Tibial nerve (tissue), 4 donors: Measurements from ENCODE around the gene AKT2. TPM values are rescaled to one million over a fixed set of nuclear protein-coding genes. Genes with fewer than 3 reads are reported as not detected.
A peak's percentile ranks its signal among the peaks of the same experiment; 100 is the strongest.

ENCODE experiments used
- DNase-seq, 2 donors: peaks; one replicate each; pipeline ENCODE4 v3.0.0-alpha.2; 2019; ENCODE audit warnings: low spot score in 2 of 2
- H3K27ac ChIP-seq, 4 donors: fragments of 200-600 bp; sonication (generic) in 3 of 4; one replicate each; pipeline ENCODE4 v1.5.1; 2017 to 2019; ENCODE audit warnings: mild to moderate bottlenecking in 1 of 4
- H3K27me3 ChIP-seq, 2 donors: fragments of 200-600 bp; sonication (generic) in 1 of 2; one replicate each; pipeline versions ENCODE4 v1.5.1 to v1.6.0; 2017 to 2019
- H3K36me3 ChIP-seq, 3 donors: fragments of 200-600 bp; sonication (generic); one replicate each; pipeline ENCODE4 v1.5.1; 2018 to 2019
- H3K4me1 ChIP-seq, 4 donors: fragments of 200-600 bp; sonication (generic) in 3 of 4; one replicate each; pipeline ENCODE4 v1.5.1; 2017 to 2019
- H3K4me3 ChIP-seq, 4 donors: fragments of 200-600 bp; sonication (generic) in 3 of 4; one replicate each; pipeline ENCODE4 v1.5.1; 2017 to 2019; ENCODE audit warnings: mild to moderate bottlenecking in 1 of 4, moderate library complexity in 1 of 4
- H3K9me3 ChIP-seq, 4 donors: fragments of 200-600 bp; sonication (generic) in 3 of 4; one replicate each; pipeline ENCODE4 v1.5.1; 2017 to 2019
- CTCF ChIP-seq, 5 experiments: fragments of 200-600 bp in 3 of 5; fragments of 450-650 bp in 2 of 5; sonication (generic) in 3 of 5; IDR thresholded peaks; one replicate each; pipeline ENCODE4 v1.5.1; 2016 to 2019; ENCODE audit warnings: antibody characterized with exemption in 5 of 5, mild to moderate bottlenecking in 3 of 5, moderate library complexity in 2 of 5
- EP300 ChIP-seq, 2 donors: sonication (generic); formaldehyde crosslinking; IDR thresholded peaks; one replicate each; pipeline ENCODE4 v1.6.1; 2017; ENCODE audit warnings: antibody characterized with exemption in 2 of 2, mild to moderate bottlenecking in 1 of 2
- POLR2A ChIP-seq, 2 donors: fragments of 450-650 bp; IDR thresholded peaks; one replicate each; pipeline ENCODE4 v1.6.1; 2017; ENCODE audit warnings: antibody characterized with exemption in 2 of 2, mild to moderate bottlenecking in 2 of 2, moderate library complexity in 2 of 2
- WGBS, 2 donors: methylation state at CpG; one replicate each; pipeline ENCODE4 v1.1.5; 2018; 5-methylcytosine and 5-hydroxymethylcytosine counted together
- total RNA-seq, 4 donors: library from RNA; depleted of rRNA; stranded (reverse); fragments of >200 nt; gene quantifications; one replicate each; pipeline ENCODE4 v1.1.0, GENCODE V29; 2016

AKT2 gene
- total RNA-seq, 4 donors from 2014 or later = 93.3 to 161 (median 121) TPM

DNA sequence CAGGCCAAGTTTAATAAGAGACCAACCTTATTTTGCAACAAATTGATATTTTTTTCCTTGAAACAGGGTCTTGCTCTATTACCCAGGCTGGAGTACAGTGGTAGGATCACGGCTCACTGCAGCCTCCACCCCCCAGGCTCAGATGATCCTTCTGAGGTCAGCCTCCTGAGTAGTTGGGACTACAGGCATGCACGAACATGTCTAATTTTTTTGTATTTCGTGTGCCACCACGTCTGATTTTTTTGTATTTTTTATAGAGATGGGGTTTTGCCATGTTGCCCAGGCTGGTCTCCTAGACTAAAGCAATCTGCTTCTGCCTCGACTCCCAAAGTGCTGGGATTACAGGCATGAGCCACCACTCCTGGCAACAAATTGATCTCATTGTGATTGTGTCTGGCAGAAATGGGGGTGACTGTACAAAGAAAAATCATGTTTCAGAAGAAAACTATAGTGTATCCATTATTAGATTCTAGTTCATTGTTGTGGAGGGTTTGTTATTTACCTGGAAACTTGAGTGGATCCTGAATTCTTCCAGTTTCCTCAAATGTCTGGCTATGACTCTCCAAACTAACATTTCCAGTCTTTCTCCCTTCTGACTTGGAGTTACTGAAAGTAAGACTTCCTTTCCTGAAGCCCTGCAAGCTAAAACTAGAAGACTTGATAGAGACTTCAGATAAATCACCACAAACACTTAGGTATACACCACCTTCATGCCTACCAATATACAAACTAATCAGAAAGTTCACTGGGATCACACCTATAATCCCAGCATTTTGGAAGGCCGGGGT lies 17.3 kb upstream of the AKT2 start:
- DNase-seq = no peak
- WGBS, 2 donors = 87% methylated on average over 6 of the region's 6 CpGs
- Histone ChIP-seq H3K9me3 (no peaks in the 10 kb centered on the region), H3K27ac (no peak overlapping the region), H3K27me3 (no peaks in the 10 kb centered on the region), H3K4me3 (no peak overlapping the region), H3K36me3 (no peaks in the 10 kb centered on the region), H3K4me1 (no peaks in the 10 kb centered on the region)
- TF ChIP-seq CTCF (IDR thresholded peaks at IDR 0.05) (no peak), POLR2A (IDR thresholded peaks at IDR 0.05) (no peak), EP300 (IDR thresholded peaks at IDR 0.05) (no peak)

DNA sequence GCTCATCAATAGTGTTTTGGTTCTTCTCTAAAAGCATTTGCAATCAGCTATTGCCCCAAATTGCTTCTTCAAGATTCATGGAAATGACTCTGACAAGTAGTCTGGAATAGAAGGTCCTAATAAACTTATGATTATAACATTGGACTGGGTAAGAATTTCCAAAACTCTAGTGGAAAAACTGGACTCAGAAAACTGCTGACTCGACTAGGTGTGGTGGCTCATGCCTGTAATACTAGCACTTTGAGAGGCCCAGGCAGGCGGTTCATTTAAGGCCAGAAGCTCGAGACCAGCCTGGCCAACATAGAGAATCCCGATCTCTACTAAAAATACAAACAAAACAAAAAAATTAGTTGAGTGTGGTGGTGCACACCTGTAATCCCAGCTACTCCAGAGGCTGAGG lies 15.5 kb upstream of the AKT2 start:
- Histone ChIP-seq H3K9me3 (no peaks in the 10 kb centered on the region), H3K4me3 (no peak overlapping the region), H3K27ac (no peak overlapping the region), H3K27me3 (no peaks in the 10 kb centered on the region), H3K36me3 (no peaks in the 10 kb centered on the region), H3K4me1 (no peaks in the 10 kb centered on the region)
- no peak for TF ChIP-seq POLR2A (IDR thresholded peaks at IDR 0.05)
- TF ChIP-seq EP300 (IDR thresholded peaks at IDR 0.05) = no peak
- TF ChIP-seq CTCF (IDR thresholded peaks at IDR 0.05) = no peak
- WGBS, 2 donors = 89 to 93% methylated on average over 4 of the region's 4 CpGs
- DNase-seq = no peak

- WGBS, 2 donors = 21 to 31% methylated on average over 3 of the region's 3 CpGs
- Histone ChIP-seq H3K27me3 (no peaks in the 10 kb centered on the region), H3K27ac (peak overlapping the region in 1 of 4 donors; percentile 13), H3K9me3 (no peaks in the 10 kb centered on the region), H3K36me3 (no peaks in the 10 kb centered on the region), H3K4me3 (no peak overlapping the region), H3K4me1 (no peaks in the 10 kb centered on the region)
- no peak for DNase-seq
- TF ChIP-seq EP300 (IDR thresholded peaks at IDR 0.05) = no peak
- no peak for TF ChIP-seq POLR2A (IDR thresholded peaks at IDR 0.05)
- TF ChIP-seq CTCF (IDR thresholded peaks at IDR 0.05) = no peak
These were observed 12.9 kb upstream of the AKT2 start for GRCh38 chr19:40298026-40298425.

- no peaks in the 10 kb centered on the region for H3K9me3 ChIP-seq
- WGBS, 2 donors = 77 to 83% methylated on average over 6 of the region's 6 CpGs
- no peaks in the 10 kb centered on the region for H3K27me3 ChIP-seq
- no peaks in the 10 kb centered on the region for H3K4me1 ChIP-seq
- no peak for DNase-seq
- no peak for TF ChIP-seq CTCF (IDR thresholded peaks at IDR 0.05)
- TF ChIP-seq EP300 (IDR thresholded peaks at IDR 0.05) = no peak
- TF ChIP-seq POLR2A (IDR thresholded peaks at IDR 0.05) = no peak
- H3K27ac ChIP-seq = no peak overlapping the region
- no peak overlapping the region for H3K4me3 ChIP-seq
- no peaks in the 10 kb centered on the region for H3K36me3 ChIP-seq
These were observed 9.4 kb upstream of the AKT2 start for GRCh38 chr19:40294560-40294959.

GRCh38 chr19:40286971-40287421 lies 1.9 kb upstream of the AKT2 start:
- Histone ChIP-seq H3K36me3 (no peaks in the 10 kb centered on the region), H3K9me3 (no peaks in the 10 kb centered on the region), H3K27me3 (no peaks in the 10 kb centered on the region), H3K4me1 (peaks cover 0 to 29% (median 24%) of the 10 kb centered on the region in 4 donors), H3K27ac (peak overlapping the region in 2 of 4 donors; percentile 26 to 99), H3K4me3 (no peak overlapping the region)
- 85 to 86% methylated on average over 8 of the region's 8 CpGs for WGBS, 2 donors
- no peak for DNase-seq
- no peak for TF ChIP-seq EP300 (IDR thresholded peaks at IDR 0.05)
- no peak for TF ChIP-seq CTCF (IDR thresholded peaks at IDR 0.05)
